H1 (cell line): ENCODE results near the gene RHOB. TPM values are rescaled to one million over a fixed set of nuclear protein-coding genes. Genes with fewer than 3 reads are reported as not detected.

Experiments used
- CTCF ChIA-PET: fragments of 300-600 bp; sonication (Branson Sonifier 250); formaldehyde crosslinking; loops from one replicate; lab custom pipeline; 2021; ENCODE audit not compliant: partially characterized antibody; lab: Charles Lee
- POLR2A ChIA-PET: fragments of 300-600 bp; sonication (Branson Sonifier 250); formaldehyde crosslinking; loops from one replicate; lab custom pipeline; 2021; ENCODE audit warnings: inconsistent platforms; ENCODE audit not compliant: partially characterized antibody; lab: Charles Lee
- DNase-seq, 2 experiments: peaks; one replicate each; pipeline versions ENCODE4 v3.0.0 to v3.0.0-alpha.2; 2010 to 2022; ENCODE audit warnings: low spot score in 2 of 2, low read depth in 1 of 2, mixed read lengths in 1 of 2
- FAIRE-seq: peaks from 2 replicates; lab custom pipeline; 2011; peaks lifted over from hg19 to GRCh38; lab: Jason Lieb, UNC
- H2AFZ ChIP-seq: 2 replicates; pipeline ENCODE4 v1.8.1; 2012; ENCODE audit warnings: low read length, inconsistent platforms
- H2AK5ac ChIP-seq: 2 replicates; pipeline ENCODE4 v1.6.1; 2013; ENCODE audit warnings: low read depth, low read length
- H2BK120ac ChIP-seq: replicated peaks from 2 replicates; pipeline ENCODE3; 2013; ENCODE audit warnings: low read depth, low read length, inconsistent platforms
- H2BK12ac ChIP-seq: 2 replicates; pipeline ENCODE4 v1.6.1; 2013; ENCODE audit warnings: low read depth, low read length
- H2BK15ac ChIP-seq: 2 replicates; pipeline ENCODE4 v1.6.1; 2013; ENCODE audit warnings: low read length
- H2BK20ac ChIP-seq: 2 replicates; pipeline ENCODE4 v1.6.1; 2013; ENCODE audit warnings: low read length
- H2BK5ac ChIP-seq: 2 replicates; pipeline ENCODE4 v1.6.1; 2013; ENCODE audit warnings: low read depth, low read length
- H3K14ac ChIP-seq: 2 replicates; pipeline ENCODE4 v1.6.1; 2013; ENCODE audit warnings: inconsistent platforms; ENCODE audit not compliant: insufficient read length
- H3K18ac ChIP-seq: 2 replicates; pipeline ENCODE4 v1.6.1; 2013; ENCODE audit warnings: low read length; ENCODE audit errors: extremely low read depth
- H3K23ac ChIP-seq: 2 replicates; pipeline ENCODE4 v1.6.1; 2013; ENCODE audit warnings: inconsistent platforms; ENCODE audit not compliant: insufficient read length
- H3K23me2 ChIP-seq: 2 replicates; pipeline ENCODE4 v1.6.1; 2013; ENCODE audit warnings: low read depth, low read length
- H3K27ac ChIP-seq: 2 replicates; pipeline ENCODE4 v1.6.1; 2011; ENCODE audit warnings: low read depth, low read length, inconsistent platforms
- H3K27me3 ChIP-seq, 4 experiments: replicated peaks in 1 of 4; 1 replicate in 1 of 4; 2 replicates in 3 of 4; pipeline versions ENCODE4 v1.6.1 to v1.8.1; 2011 to 2013; ENCODE audit warnings: low read length in 3 of 4, mild to moderate bottlenecking in 3 of 4, inconsistent platforms in 2 of 4, mixed read lengths in 2 of 4, moderate library complexity in 1 of 4; ENCODE audit not compliant: control insufficient read depth in 3 of 4, insufficient read depth in 3 of 4; ENCODE audit errors: extremely low read depth in 1 of 4
- H3K36me3 ChIP-seq, 4 experiments: 2 replicates each; pipeline versions ENCODE4 v1.6.1 to v1.8.1; 2011 to 2013; ENCODE audit warnings: mild to moderate bottlenecking in 4 of 4, low read length in 3 of 4, moderate library complexity in 2 of 4, control low read depth in 1 of 4, inconsistent platforms in 1 of 4; ENCODE audit not compliant: insufficient read depth in 4 of 4, control insufficient read depth in 2 of 4
- H3K4ac ChIP-seq: replicated peaks from 2 replicates; pipeline ENCODE3; 2013; ENCODE audit warnings: low read length, low read depth, mixed read lengths, inconsistent platforms; ENCODE audit not compliant: insufficient read length
- H3K4me1 ChIP-seq, 4 experiments: replicated peaks in 1 of 4; 1 replicate in 1 of 4; 2 replicates in 3 of 4; pipeline versions ENCODE4 v1.6.1 to v1.8.1; 2011 to 2013; ENCODE audit warnings: low read length in 3 of 4, inconsistent platforms in 2 of 4, mixed read lengths in 1 of 4; ENCODE audit not compliant: insufficient read depth in 4 of 4, control insufficient read depth in 3 of 4
- H3K4me2 ChIP-seq, 2 experiments: 2 replicates each; pipeline versions ENCODE4 v1.6.1 to v1.8.1; 2011 to 2013; ENCODE audit warnings: low read depth in 2 of 2, low read length in 2 of 2, control low read depth in 1 of 2, inconsistent platforms in 1 of 2, mild to moderate bottlenecking in 1 of 2; ENCODE audit not compliant: insufficient read depth in 1 of 2
- H3K4me3 ChIP-seq, 4 experiments: fragments of 200-600, 300-600 bp in 1 of 4; sonication (generic), shearing (Covaris generic), sonication (Bioruptor Twin) in 1 of 4; 2 replicates each; pipeline versions ENCODE4 v1.5.1 to v1.8.1; 2011 to 2016; ENCODE audit warnings: low read length in 4 of 4, low read depth in 3 of 4, control low read depth in 2 of 4, inconsistent platforms in 2 of 4, mild to moderate bottlenecking in 2 of 4, mixed read lengths in 1 of 4, moderate library complexity in 1 of 4; ENCODE audit not compliant: insufficient read depth in 2 of 4; ENCODE audit errors: extremely low read depth in 1 of 4
- H3K56ac ChIP-seq: replicated peaks from 2 replicates; pipeline ENCODE3; 2013; ENCODE audit warnings: low read depth, mild to moderate bottlenecking, mixed read lengths, low read length, inconsistent platforms; ENCODE audit not compliant: insufficient read length
- H3K79me1 ChIP-seq: 2 replicates; pipeline ENCODE4 v1.6.1; 2013; ENCODE audit warnings: low read depth, low read length, control low read depth
- H3K79me2 ChIP-seq, 2 experiments: 2 replicates each; pipeline versions ENCODE4 v1.6.1 to v1.8.1; 2012 to 2013; ENCODE audit warnings: low read length in 2 of 2, mild to moderate bottlenecking in 2 of 2, inconsistent platforms in 1 of 2; ENCODE audit not compliant: insufficient read depth in 2 of 2, control insufficient read depth in 1 of 2
- H3K9ac ChIP-seq, 4 experiments: replicated peaks in 1 of 4; 1 replicate in 1 of 4; 2 replicates in 3 of 4; pipeline versions ENCODE4 v1.6.1 to v1.8.1; 2011 to 2013; ENCODE audit warnings: low read depth in 3 of 4, low read length in 3 of 4, control low read depth in 2 of 4, mild to moderate bottlenecking in 2 of 4, moderate library complexity in 2 of 4, inconsistent platforms in 1 of 4; ENCODE audit errors: extremely low read depth in 1 of 4
- H3K9me3 ChIP-seq, 2 experiments: 2 replicates each; pipeline versions ENCODE4 v1.6.1 to v1.8.1; 2012 to 2013; ENCODE audit warnings: mild to moderate bottlenecking in 2 of 2, moderate library complexity in 2 of 2, control low read depth in 1 of 2, inconsistent platforms in 1 of 2, low read depth in 1 of 2, low read length in 1 of 2, mixed read lengths in 1 of 2; ENCODE audit not compliant: insufficient read depth in 2 of 2
- H4K20me1 ChIP-seq, 2 experiments: replicated peaks in 1 of 2; 2 replicates each; pipeline versions ENCODE3 to v1.8.1; 2011 to 2013; ENCODE audit warnings: inconsistent platforms in 2 of 2, low read length in 2 of 2, mild to moderate bottlenecking in 1 of 2; ENCODE audit not compliant: insufficient read depth in 2 of 2, control insufficient read depth in 1 of 2
- H4K5ac ChIP-seq: 2 replicates; pipeline ENCODE4 v1.6.1; 2013; ENCODE audit warnings: low read length, low read depth, mixed read lengths, inconsistent platforms; ENCODE audit not compliant: insufficient read length
- H4K8ac ChIP-seq: 2 replicates; pipeline ENCODE4 v1.8.0; 2013; ENCODE audit warnings: mild to moderate bottlenecking, moderate library complexity, low read length, inconsistent platforms; ENCODE audit not compliant: insufficient read depth; ENCODE audit errors: extremely low read depth
- H4K91ac ChIP-seq: replicated peaks from 2 replicates; pipeline ENCODE3; 2013; ENCODE audit warnings: low read length, mixed read lengths, inconsistent platforms; ENCODE audit not compliant: insufficient read length
- CHD1 ChIP-seq: IDR thresholded peaks from 2 replicates; pipeline ENCODE4 v1.6.1; 2012; ENCODE audit warnings: low read depth, low read length, improper control_type of control experiment
- WGBS, 2 experiments: shearing (Covaris generic) in 1 of 2; methylation state at CpG; one replicate each; pipeline versions ENCODE4 v1.1.6 to v1.1.7; 2013 to 2015; ENCODE audit warnings: low lambda C conversion rate in 2 of 2, mixed read lengths in 2 of 2, inconsistent platforms in 1 of 2, low coverage in 1 of 2, missing lambda C conversion rate in 1 of 2; ENCODE audit not compliant: insufficient replicate concordance in 2 of 2, insufficient coverage in 1 of 2, insufficient read length in 1 of 2; ENCODE audit errors: extremely low coverage in 1 of 2, missing lambda C conversion rate in 1 of 2; 5-methylcytosine and 5-hydroxymethylcytosine counted together
- polyA plus RNA-seq, 7 experiments: library from polyadenylated mRNA; depleted of rRNA in 3 of 7; stranded (reverse) in 5 of 7; unstranded in 2 of 7; fragments of >200 nt in 5 of 7; fragments of 200-250 nt in 2 of 7; gene quantifications; 1 replicate in 5 of 7; 2 replicates in 1 of 7; 4 replicates in 1 of 7; pipeline versions ENCODE4 v1.2.1 to v1.2.3, GENCODE V29; 2011 to 2013; ENCODE audit warnings: missing spikeins in 2 of 7, mixed read lengths in 2 of 7
- total RNA-seq: library from RNA; stranded (reverse); fragmentation: NEBNext Ultra II Directional; extraction: Animal tissue kit (Norgen Biotek cat#: 25700); gene quantifications from 2 replicates; pipeline ENCODE4 v1.2.1, GENCODE V29; 2021

Gene RHOB
- total and polyA plus RNA-seq, 2 of the 8 experiments (the other 6 are each of a cell fraction or from before 2014, with no cell fraction given) = 9.3 to 9.5 TPM

GRCh38 chr2:20444993-20445910, 1.6 kb upstream of the RHOB start:
- Histone ChIP-seq H3K27ac (no peak overlapping the region), H3K9ac (no peak overlapping the region), H3K23ac (no peak overlapping the region), H3K4me2 (no peak overlapping the region; a peak in 1 of 4 replicates), H2BK120ac (no peak overlapping the region), H4K91ac (no peak overlapping the region), H3K14ac (no peak overlapping the region), H4K8ac (no peak overlapping the region), H3K79me2 (no peaks in the 10 kb centered on the region), H3K27me3 (peaks cover 15 to 35% (median 30%) of the 10 kb centered on the region in 4 experiments), H3K79me1 (no peaks in the 10 kb centered on the region), H3K36me3 (no peaks in the 10 kb centered on the region), H3K23me2 (peaks cover 14% of the 10 kb centered on the region; the same call in 1 of the 2 replicates), H2BK12ac (no peak overlapping the region), H3K4me1 (peaks cover 3 to 16% (median 11%) of the 10 kb centered on the region in 4 experiments), H2AFZ (no peak overlapping the region), H3K18ac (no peak overlapping the region), H3K56ac (no peak overlapping the region), H2BK20ac (0 out of 2 replicates have a peak overlapping the region, but pooled peaks have one; percentile 10), H3K4ac (no peak overlapping the region), H3K9me3 (no peaks in the 10 kb centered on the region), H4K5ac (no peak overlapping the region), H2BK5ac (no peak overlapping the region), H2AK5ac (no peak overlapping the region), H3K4me3 (no peak overlapping the region), H2BK15ac (no peak overlapping the region), H4K20me1 (peaks cover 12% of the 10 kb centered on the region in 2 experiments)
- POLR2A ChIA-PET = interaction anchor here (0.9 to 3.7 kb wide), 6 partner anchors 8 to 203 kb away, joined by 3 to 57 read pairs (median 16); no protein-coding TSS in a partner anchor
- TF ChIP-seq CHD1 = no peak
- CTCF ChIA-PET = interaction anchor here (1.0 to 13.5 kb wide), 25 partner anchors 7 to 216 kb away, joined by 3 to 367 read pairs (median 6); partner anchors contain the start of gene HS1BP3
- DNase-seq (no peak), FAIRE-seq (no peak)
- WGBS, 2 experiments = 72% methylated on average over 23 of the region's 24 CpGs; no CpG with 5 or more reads in 1 of the 2 experiments
